ENCODE data around the gene PTPN2.
"Not testable (repeated sequence)": the region's sequence is repeated elsewhere in the genome, so short reads cannot be mapped to it uniquely, and the experiment has no call there.

Gene PTPN2

DNA sequence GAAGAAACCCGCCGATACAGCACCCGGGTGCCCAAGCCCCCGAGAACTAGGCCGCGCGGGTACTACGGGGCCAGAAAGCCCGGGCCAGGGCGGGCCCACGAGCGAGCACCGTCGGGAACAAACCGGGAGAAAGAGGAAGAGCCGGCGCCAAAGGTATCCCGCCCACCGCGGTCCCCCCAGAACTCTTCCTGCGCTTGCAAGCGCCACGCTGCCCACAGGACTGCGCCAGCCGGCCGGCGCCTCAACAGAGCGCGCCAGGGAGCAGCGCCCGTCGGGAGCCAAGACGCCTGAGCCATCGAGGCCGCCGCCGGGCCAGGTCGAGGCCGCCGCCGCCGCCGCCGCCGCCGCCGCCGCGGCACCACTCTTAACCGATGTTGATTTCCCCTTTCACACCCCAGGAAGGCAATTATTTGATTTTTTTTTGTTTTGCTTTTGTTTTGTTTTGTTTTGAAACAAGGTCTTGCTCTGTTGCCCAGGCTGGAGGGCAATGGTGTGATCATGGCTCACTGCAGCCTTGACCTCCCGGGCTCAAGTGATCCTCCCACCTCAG is 12.8 kb upstream of the PTPN2 start:
- not testable (repeated sequence) for H3K27ac ChIP-seq (ENCODE audit: extremely low read depth, low read depth, low read length); H3K4me1 ChIP-seq (ENCODE audit: control insufficient read depth, insufficient read depth, low read length); H3K4me3 ChIP-seq (ENCODE audit: low read depth, low read length); H3K9me3 ChIP-seq (ENCODE audit: control insufficient read depth, insufficient read depth, low read depth, low read length); H3K36me3 ChIP-seq (ENCODE audit: control insufficient read depth in 2 of 2, insufficient read depth in 1 of 2, low read length in 2 of 2)
- POLR2A ChIA-PET, result interaction anchor here (0.6 kb wide), 1 partner anchor 13 kb away, joined by 3 read pairs; the partner anchor contains the start of gene PTPN2
- CTCF ChIA-PET, result interaction anchor here (0.6 to 1.0 kb wide), 4 partner anchors 21 to 188 kb away, joined by 3 to 5 read pairs (median 4); no protein-coding TSS in a partner anchor

- Histone ChIP-seq H3K27ac (ENCODE audit: extremely low read depth, low read depth, low read length) (no peak overlapping the region), H3K4me3 (ENCODE audit: low read depth, low read length) (no peak overlapping the region), H3K36me3 (ENCODE audit: control insufficient read depth in 2 of 2, insufficient read depth in 1 of 2, low read length in 2 of 2) (no peaks in the 10 kb centered on the region), H3K4me1 (ENCODE audit: control insufficient read depth, insufficient read depth, low read length) (no peaks in the 10 kb centered on the region), H3K9me3 (ENCODE audit: control insufficient read depth, insufficient read depth, low read depth, low read length) (no peaks in the 10 kb centered on the region)
- POLR2A ChIA-PET, result interaction anchor here (1.5 kb wide), 1 partner anchor 95 kb away, joined by 3 read pairs; the partner anchor contains the start of gene CEP192
- CTCF ChIA-PET, result interaction anchor here (0.5 to 6.1 kb wide), 10 partner anchors 9 to 524 kb away, joined by 3 to 46 read pairs (median 4); no protein-coding TSS in a partner anchor
- TF ChIP-seq ZNF76 (tag by site-specific recombination; IDR thresholded peaks at IDR 0.05; ENCODE audit: borderline replicate concordance, low read depth) (no peak), GLIS2 (tag by site-specific recombination; IDR thresholded peaks at IDR 0.05) (no peak), ZNF292 (tag by site-specific recombination; IDR thresholded peaks at IDR 0.05; ENCODE audit: borderline replicate concordance, low read depth) (no peak), ZNF664 (tag by site-specific recombination; IDR thresholded peaks at IDR 0.05) (peak; percentile 76)
Observed at GRCh38 chr18:12895626-12896025, 11.6 kb upstream of the PTPN2 start.

DNA sequence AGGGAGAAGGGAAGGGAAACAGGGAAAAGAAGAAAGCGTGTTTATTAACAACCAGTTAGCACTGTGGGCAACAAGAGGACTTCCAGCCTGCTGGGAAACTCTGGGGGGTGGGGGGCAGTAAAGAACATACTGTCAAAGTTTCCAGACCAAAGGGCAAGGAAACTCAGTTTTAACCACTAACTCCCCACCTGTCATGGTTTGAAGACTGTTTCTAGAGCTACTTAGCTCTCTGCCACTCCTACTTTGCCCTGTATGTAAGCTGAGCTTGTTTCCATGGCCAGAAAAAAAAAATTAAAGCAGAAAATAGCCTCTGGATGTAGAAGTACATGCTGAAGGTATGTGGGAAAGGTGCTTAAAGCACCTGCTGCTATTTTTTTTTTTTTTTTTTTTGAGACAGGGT is 11.0 kb upstream of the PTPN2 start:
- Histone ChIP-seq H3K9me3 (ENCODE audit: control insufficient read depth, insufficient read depth, low read depth, low read length) (no peaks in the 10 kb centered on the region), H3K4me1 (ENCODE audit: control insufficient read depth, insufficient read depth, low read length) (no peaks in the 10 kb centered on the region), H3K27ac (ENCODE audit: extremely low read depth, low read depth, low read length) (no peak overlapping the region), H3K36me3 (ENCODE audit: control insufficient read depth in 2 of 2, insufficient read depth in 1 of 2, low read length in 2 of 2) (no peaks in the 10 kb centered on the region), H3K4me3 (ENCODE audit: low read depth, low read length) (no peak overlapping the region)
- POLR2A ChIA-PET, result interaction anchor here (0.7 to 1.5 kb wide), 2 partner anchors 51 to 96 kb away, joined by 3 to 4 read pairs; partner anchors contain the start of gene CEP192
- CTCF ChIA-PET, result interaction anchor here (0.5 to 6.1 kb wide), 12 partner anchors 9 to 619 kb away, joined by 3 to 46 read pairs (median 4); no protein-coding TSS in a partner anchor
- TF ChIP-seq, protein P1, sequence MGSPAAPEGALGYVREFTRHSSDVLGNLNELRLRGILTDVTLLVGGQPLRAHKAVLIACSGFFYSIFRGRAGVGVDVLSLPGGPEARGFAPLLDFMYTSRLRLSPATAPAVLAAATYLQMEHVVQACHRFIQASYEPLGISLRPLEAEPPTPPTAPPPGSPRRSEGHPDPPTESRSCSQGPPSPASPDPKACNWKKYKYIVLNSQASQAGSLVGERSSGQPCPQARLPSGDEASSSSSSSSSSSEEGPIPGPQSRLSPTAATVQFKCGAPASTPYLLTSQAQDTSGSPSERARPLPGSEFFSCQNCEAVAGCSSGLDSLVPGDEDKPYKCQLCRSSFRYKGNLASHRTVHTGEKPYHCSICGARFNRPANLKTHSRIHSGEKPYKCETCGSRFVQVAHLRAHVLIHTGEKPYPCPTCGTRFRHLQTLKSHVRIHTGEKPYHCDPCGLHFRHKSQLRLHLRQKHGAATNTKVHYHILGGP (tag by site-specific recombination; IDR thresholded peaks at IDR 0.05), result no peak
- TF ChIP-seq GLIS2 (tag by site-specific recombination; IDR thresholded peaks at IDR 0.05) (no peak), ZNF544 (tag by site-specific recombination; IDR thresholded peaks at IDR 0.05) (no peak), PRDM10 (tag by site-specific recombination; IDR thresholded peaks at IDR 0.05) (no peak), ZNF155 (tag by site-specific recombination; IDR thresholded peaks at IDR 0.05) (no peak), ZNF596 (tag by site-specific recombination; IDR thresholded peaks at IDR 0.05) (no peak), ZNF335 (tag by site-specific recombination; conservative IDR thresholded peaks at IDR 0.05) (no peak), ZNF76 (tag by site-specific recombination; IDR thresholded peaks at IDR 0.05; ENCODE audit: borderline replicate concordance, low read depth) (no peak), KLF17 (tag by site-specific recombination; IDR thresholded peaks at IDR 0.05) (no peak), ZNF121 (tag by site-specific recombination; IDR thresholded peaks at IDR 0.05) (no peak), GLI2 (tag by site-specific recombination; IDR thresholded peaks at IDR 0.05; ENCODE audit: borderline replicate concordance, low read depth) (no peak), GFI1B (tag by site-specific recombination; IDR thresholded peaks at IDR 0.05) (no peak), ZNF112 (tag by site-specific recombination; IDR thresholded peaks at IDR 0.05) (no peak), ZNF16 (tag by site-specific recombination; IDR thresholded peaks at IDR 0.05; ENCODE audit: low read depth) (no peak), ZNF610 (tag by site-specific recombination; IDR thresholded peaks at IDR 0.05; ENCODE audit: borderline replicate concordance) (no peak), ZNF132 (tag by site-specific recombination; IDR thresholded peaks at IDR 0.05; ENCODE audit: borderline replicate concordance) (no peak), ZNF175 (tag by site-specific recombination; IDR thresholded peaks at IDR 0.05) (no peak)
- TF ChIP-seq, protein P2, sequence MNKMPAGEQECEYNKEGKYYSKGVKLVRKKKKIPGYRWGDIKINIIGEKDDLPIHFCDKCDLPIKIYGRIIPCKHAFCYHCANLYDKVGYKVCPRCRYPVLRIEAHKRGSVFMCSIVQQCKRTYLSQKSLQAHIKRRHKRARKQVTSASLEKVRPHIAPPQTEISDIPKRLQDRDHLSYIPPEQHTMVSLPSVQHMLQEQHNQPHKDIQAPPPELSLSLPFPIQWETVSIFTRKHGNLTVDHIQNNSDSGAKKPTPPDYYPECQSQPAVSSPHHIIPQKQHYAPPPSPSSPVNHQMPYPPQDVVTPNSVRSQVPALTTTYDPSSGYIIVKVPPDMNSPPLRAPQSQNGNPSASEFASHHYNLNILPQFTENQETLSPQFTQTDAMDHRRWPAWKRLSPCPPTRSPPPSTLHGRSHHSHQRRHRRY (tag by site-specific recombination; IDR thresholded peaks at IDR 0.05), result no peak
- TF ChIP-seq, protein P3, sequence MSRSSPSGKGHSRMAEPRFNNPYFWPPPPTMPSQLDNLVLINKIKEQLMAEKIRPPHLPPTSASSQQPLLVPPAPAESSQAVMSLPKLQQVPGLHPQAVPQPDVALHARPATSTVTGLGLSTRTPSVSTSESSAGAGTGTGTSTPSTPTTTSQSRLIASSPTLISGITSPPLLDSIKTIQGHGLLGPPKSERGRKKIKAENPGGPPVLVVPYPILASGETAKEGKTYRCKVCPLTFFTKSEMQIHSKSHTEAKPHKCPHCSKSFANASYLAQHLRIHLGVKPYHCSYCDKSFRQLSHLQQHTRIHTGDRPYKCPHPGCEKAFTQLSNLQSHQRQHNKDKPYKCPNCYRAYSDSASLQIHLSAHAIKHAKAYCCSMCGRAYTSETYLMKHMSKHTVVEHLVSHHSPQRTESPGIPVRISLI (tag by site-specific recombination; IDR thresholded peaks at IDR 0.05), result no peak
